GM12892 (cell line): ENCODE measurements around the gene PRR33.

Source experiments
- POLR2A ChIP-seq: IDR thresholded peaks from 2 replicates; pipeline ENCODE4 v1.6.1; 2011; ENCODE audit warnings: low read depth, low read length, control low read depth
- POLR2AphosphoS5 ChIP-seq: IDR thresholded peaks from 2 replicates; pipeline ENCODE4 v1.6.1; 2011; ENCODE audit warnings: low read depth, low read length, control low read depth
- TAF1 ChIP-seq: IDR thresholded peaks from 2 replicates; pipeline ENCODE4 v1.6.1; 2011; ENCODE audit warnings: low read depth, mild to moderate bottlenecking, control low read depth, low read length, borderline replicate concordance

DNA sequence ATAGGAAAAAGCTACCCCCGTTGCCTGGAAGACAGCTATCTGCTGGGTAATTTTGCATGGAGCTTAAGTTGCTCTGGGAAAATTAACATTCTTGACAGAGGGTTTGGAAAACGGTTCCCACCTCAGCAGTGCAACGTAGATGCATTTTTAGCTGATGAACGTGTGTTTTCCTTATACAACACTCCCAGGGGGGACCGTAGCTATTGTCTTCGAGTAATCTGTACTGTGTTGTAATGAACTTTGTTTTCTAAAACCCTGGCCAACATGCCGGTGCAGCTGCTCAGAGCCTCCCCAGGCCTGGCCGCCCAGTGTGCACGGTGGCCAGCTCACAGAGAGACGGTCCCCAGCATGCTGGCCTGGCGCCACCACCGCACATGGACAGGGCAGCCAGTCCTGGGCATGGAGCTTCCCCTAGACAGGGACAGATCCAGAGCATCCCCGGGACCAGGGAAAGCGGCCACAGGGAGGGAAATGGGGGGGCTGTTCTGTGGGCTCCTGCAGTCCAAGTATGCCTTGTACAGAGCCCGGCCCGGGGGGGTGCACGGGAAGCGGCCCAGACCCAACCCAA, 30.0 kb upstream of the PRR33 start:
- TF ChIP-seq POLR2A, result no peak
- TF ChIP-seq TAF1, result no peak
- no peak for TF ChIP-seq POLR2AphosphoS5
